NB4 (cell line): ENCODE measurements around the gene PIGQ.

ENCODE experiments used
- CTCF ChIP-seq: IDR thresholded peaks from one replicate; pipeline ENCODE4 v1.5.1; 2012; ENCODE audit warnings: low read depth, low read length
- MYC ChIP-seq: IDR thresholded peaks from 2 replicates; pipeline ENCODE4 v1.6.1; 2011; ENCODE audit warnings: low read depth, low read length

- TF ChIP-seq CTCF (no peak), MYC (no peak)
Observed at GRCh38 chr16:580946-581498, 11.3 kb downstream of the PIGQ start.
